Amniotic stem cell (primary cell): ENCODE measurements around the gene DCP1B.
"Not testable (repeated sequence)": the region's sequence is repeated elsewhere in the genome, so short reads cannot be mapped to it uniquely, and the experiment has no call there.

Experiments
- DNase-seq: peaks from one replicate; lab custom pipeline; 2025; lab: John Stamatoyannopoulos, UW

Gene DCP1B

DNA sequence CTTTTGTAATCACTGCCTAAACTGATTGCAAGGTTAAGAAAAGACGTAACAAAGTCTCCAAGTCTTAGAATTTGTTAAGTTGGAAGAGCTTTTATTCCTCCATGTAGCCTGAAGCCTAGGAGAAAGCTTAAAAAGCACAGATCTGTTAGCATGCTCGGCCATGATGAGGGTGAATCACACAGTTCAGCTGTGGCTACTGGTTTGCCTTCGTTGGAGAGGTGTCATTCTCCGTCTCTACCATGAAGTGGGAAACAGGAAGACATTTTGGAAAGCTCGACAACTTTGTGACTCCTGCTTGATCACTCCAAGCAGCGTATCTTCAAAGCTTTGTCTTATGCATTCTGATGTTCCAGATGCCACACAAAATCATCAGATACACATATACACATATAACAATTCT lies 27.1 kb downstream of the DCP1B start:
- DNase-seq = no peak

- no peak for DNase-seq
Measured at GRCh38 chr12:1974812-1975211, 29.4 kb downstream of the DCP1B start.

- no peak for DNase-seq
Measured at GRCh38 chr12:1972856-1973317, 31.4 kb downstream of the DCP1B start.

DNA sequence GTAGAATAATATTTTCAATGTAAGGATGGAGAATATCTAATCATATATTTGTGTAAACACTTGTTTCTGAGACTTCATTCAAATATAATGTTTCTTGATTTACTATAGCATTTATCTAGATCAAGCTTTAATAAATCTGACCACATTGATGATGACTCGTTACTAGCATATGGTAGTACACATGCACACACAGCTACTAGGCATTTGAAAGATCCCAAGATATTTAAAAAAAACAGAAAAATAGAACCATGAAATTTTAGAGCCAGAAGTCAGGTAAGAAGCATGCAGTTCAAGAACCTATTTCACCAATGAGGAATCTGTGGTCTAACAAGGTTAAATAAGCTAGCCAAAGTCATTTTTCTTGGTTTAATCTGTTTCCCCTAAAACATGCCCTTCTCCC lies 32.0 kb downstream of the DCP1B start:
- DNase-seq = peak; percentile 3

- DNase-seq = no peak
Measured at GRCh38 chr12:1970331-1970900, 33.8 kb downstream of the DCP1B start.

DNA sequence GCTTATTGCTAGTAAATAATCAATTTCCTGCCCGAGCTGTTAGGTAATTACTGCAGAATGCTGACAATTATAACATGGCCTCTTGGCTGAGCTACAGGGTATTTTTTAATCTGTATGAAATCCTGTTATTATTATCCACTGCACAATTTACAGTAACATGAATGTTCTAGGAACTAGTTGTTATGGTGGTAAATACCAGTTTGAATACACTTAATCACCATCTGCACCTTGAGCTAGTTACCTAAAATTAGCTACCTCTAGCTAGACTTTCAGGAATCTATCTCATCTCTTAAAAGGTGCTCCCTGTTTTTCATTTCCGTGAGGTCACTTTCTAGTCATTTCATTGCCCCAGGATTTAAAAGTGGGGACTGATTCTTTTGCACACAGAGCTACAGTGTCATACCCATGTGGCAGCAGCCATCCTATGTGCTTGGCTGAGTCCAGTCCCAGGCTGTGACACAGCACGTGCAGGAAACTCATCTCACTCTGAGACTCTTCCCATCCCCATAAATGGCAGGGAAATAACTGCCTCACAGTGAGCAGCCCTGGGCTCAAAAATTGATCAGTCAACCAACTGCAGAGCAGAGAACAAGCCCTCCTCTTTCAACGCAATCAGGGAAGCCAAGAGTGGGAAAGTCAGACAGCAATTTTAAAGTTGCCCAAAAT lies 37.6 kb downstream of the DCP1B start:
- no peak for DNase-seq

DNA sequence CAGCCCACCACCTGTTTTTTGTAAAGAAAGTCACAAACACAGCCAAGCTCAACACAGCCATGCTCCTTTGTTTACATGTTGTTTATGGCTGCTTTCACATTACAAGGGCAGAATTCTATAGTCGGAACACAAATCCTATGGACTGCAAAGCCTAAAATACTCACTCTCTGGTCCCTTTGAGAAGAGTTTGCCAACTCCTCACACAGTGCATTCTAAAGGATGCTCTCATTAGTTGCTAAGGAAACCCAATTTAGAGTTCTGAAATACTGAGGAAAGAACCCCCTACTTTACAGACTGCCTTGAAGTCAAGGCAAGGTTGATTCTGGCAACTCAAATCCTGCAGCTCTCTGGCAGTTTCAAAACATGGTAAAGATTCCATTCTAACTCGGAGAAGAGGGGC lies 38.3 kb downstream of the DCP1B start:
- no peak for DNase-seq

GRCh38 chr12:1962051-1963020 lies 41.9 kb downstream of the DCP1B start:
- DNase-seq = no peak

- DNase-seq = no peak
Measured at GRCh38 chr12:1956716-1957115, 47.5 kb downstream of the DCP1B start.

DNA sequence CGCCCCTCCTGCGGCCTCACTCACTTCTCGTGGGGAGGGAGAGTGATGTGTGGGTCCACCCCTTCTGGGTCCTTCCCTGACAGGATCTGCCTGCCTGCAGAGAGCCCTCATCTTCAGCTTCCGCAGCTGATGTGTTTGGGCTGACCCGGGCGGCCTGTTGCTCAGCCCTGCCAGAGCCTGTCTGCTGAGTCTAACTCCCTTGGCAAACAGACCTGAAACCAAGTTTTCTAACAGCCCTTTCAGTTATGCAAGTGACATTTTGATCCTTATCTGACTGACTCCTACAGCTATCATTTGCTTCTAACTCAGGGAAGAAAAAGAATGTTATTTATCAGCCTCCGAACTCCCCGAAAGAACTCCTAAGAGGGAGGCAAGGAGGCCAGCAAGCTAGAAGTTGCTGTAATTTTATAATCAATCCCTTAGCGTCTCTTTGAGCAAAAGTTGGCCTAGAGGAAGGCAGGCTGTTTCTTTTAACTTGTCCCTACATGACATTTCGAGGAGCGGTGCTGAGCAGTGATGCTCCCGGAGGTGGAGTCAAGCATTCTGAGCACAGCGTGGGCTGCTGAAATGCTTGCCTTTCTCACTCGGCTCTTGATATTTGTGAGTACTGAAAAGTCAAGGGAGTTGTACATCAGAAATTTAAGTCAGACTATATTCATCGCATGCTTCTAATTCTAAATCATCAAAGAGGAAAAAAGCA lies 54.3 kb downstream of the DCP1B start:
- no peak for DNase-seq

GRCh38 chr12:1948883-1949282 lies 55.4 kb downstream of the DCP1B start:
- DNase-seq = no peak

DNA sequence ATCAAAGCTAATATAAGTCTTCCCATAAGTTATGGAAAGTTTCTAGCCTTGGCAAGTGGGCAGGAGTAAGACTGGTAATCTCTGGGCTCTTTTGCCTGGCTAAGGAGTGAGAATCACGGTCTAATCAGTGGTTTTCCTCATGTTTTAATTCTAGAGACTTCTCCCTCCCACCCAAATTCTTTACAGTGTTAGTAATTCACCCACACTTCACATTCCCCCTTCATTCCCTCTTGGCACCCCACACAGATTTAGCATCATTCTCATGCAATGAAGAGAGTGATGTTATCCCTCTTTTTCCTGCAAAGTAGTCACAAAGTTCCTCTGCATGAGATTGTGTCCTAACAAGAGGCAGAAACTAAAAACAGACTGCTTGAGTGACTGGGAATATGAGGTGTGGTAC lies 57.2 kb downstream of the DCP1B start:
- no peak for DNase-seq

DNA sequence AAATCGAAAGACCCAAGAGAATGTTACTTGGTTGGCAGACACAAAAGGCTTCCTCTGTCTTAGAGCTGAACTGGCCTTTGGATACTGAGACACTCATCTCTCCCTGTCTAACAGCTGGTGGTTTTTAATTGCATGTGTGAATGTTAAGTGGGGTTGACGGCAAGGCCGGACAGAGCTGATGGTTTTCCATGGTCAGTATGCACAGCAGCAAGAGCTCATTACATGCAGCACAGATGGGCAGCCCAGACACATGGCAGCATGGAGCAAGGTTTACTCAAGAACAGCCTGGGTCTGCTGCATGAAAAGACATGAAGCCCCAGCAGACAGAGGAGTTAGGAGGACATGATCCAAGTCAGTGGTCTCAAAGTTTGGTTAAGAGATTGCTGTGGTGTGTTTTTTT lies 58.0 kb downstream of the DCP1B start:
- DNase-seq = no peak

- DNase-seq = not testable (repeated sequence)
Measured at GRCh38 chr12:1945502-1945901, 58.8 kb downstream of the DCP1B start.

DNA sequence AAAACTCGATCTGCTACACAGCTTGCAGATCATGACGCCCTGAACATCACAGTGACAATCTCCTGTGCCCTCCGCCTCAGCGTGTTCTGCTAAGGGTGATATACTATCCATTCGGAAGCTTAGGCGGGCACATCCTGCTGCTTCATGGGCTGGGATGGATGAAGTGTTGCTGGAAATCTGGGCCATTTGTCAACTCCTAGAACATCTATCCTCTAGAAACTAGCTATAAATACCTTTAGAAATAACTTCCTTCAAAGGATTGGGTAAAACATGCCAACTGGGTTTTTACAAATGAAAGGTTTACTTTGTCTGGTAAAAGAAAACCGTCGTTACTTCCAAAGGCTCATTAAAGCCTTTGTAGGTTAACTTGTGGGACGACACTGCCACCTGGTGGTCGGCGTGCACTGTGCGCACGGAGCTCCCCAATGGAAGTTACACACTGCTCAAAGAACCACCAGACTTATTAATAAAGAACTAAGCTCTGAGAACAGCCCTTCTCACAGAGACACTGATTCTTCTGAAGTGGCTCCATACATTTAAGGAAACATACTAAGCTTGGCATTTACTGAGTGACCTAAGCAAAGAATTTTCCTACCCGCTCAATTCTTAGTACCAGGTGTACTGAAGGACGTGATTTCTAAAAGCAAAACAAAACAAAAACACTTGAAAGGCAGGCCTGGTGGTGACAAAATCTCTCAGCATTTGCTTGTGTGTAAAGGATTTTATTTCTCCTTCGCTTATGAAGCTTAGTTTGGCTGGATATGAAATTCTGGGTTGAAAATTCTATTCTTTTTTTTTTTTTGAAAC lies 64.3 kb downstream of the DCP1B start:
- DNase-seq = peak; percentile 29

GRCh38 chr12:1939331-1939730 lies 64.9 kb downstream of the DCP1B start:
- DNase-seq = no peak

DNA sequence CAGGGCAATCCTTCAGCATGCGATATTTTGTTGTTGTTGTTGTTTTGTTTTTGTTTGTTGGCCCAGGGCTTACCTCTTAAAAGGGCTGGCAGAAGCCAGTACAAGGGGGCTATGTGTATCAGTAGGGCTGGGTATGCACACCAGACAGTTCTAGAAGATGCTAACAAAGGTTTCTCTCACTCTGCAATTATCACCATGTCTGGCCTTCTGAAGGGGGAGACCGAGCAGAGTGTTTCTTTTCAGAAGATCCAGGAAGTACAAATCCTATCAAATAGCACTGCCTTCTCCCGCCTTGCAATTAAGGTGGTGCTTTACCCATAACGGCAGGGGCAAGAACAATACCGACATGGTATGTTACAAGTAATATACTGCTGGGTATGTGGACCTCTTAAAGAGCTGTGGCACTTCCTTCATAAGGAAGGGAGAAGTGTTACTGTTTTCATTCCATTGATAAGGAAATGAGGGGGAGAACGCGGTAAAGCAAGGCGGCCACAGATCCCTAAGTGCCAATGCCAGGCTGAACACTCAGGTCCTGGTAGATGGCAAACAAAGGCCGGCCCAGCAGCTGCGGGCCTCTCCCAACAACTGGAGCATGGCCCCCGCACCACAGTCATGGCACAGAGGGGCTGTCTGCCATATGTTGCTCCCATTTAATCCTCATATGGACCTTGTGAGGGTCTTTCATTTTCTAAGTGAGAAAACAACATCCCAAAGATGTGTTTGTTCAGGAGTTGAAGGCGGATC lies 66.6 kb downstream of the DCP1B start:
- DNase-seq = no peak

DNA sequence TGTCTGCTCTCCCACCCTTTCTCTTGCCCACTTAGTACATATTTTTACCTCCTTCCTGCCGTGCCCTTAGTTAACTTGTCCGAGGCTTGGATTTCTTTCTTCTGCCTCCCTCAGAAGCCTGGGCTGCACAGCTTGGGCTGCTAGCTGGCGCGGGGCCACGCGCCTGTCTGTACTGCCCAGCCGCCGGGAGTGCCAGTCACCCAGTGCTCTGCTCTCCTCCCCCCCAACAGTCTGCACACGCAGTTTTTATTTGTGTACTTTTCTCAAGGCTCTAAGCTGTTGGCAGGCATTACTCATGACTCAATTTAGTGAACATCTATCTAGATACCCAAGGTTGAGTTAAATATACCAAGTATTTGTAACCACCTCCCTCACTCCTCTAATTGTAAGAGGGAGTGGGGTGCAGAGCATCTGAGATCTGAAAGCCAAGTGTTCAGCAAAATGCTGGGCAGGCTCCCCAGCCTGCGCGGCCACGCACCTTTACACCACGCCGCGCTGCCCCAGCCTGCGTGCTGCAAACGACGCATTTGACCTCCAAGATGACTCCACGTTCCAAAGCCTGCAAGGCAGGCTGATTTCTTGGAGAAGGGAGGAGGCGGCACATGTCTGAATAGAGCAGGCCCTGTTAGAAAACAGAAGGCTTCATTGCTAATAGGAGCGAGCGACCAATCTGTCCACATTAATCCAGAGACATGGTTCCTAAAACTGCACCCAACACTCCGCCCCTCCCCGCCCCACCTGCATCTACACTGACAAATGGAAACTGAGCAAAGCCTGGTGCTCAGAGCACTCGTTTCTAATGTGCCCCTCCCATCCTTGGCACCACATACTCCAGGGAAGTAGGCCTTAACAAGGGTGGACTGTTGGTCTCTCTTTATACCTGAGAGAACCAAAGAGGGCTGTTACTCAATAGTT lies 67.6 kb downstream of the DCP1B start:
- DNase-seq = no peak

- DNase-seq = no peak
Measured at GRCh38 chr12:1935700-1936378, 68.4 kb downstream of the DCP1B start.
